Vagina (tissue), 2 donors: ENCODE data around the gene MYO15B.

ENCODE experiments used
- CTCF ChIP-seq, 3 experiments: fragments of 450-650 bp in 2 of 3; fragments of 200-600 bp in 1 of 3; sonication (generic) in 1 of 3; IDR thresholded peaks; one replicate each; pipeline ENCODE4 v1.5.1; 2017 to 2019; ENCODE audit warnings: antibody characterized with exemption in 3 of 3, mild to moderate bottlenecking in 2 of 3, moderate library complexity in 2 of 3
- POLR2A ChIP-seq, 2 donors: fragments of 450-650 bp; IDR thresholded peaks; one replicate each; pipeline ENCODE4 v1.6.1; 2017; ENCODE audit warnings: antibody characterized with exemption in 2 of 2, mild to moderate bottlenecking in 2 of 2, moderate library complexity in 2 of 2

GRCh38 chr17:75576661-75577060 lies 10.9 kb upstream of the MYO15B start:
- TF ChIP-seq CTCF (IDR thresholded peaks at IDR 0.05) (no peak), POLR2A (IDR thresholded peaks at IDR 0.05) (no peak)
